CD4-positive, alpha-beta T cell treated with Interleukin-15 for 4 hours (primary cell): ENCODE results near the gene LPCAT3.

Experiments
- DNase-seq: peaks from one replicate; pipeline ENCODE4 v3.0.0-alpha.2; 2020; ENCODE audit warnings: low spot score

Gene LPCAT3

GRCh38 chr12:6996040-6996441, 22.2 kb downstream of the LPCAT3 start:
- no peak for DNase-seq

DNA sequence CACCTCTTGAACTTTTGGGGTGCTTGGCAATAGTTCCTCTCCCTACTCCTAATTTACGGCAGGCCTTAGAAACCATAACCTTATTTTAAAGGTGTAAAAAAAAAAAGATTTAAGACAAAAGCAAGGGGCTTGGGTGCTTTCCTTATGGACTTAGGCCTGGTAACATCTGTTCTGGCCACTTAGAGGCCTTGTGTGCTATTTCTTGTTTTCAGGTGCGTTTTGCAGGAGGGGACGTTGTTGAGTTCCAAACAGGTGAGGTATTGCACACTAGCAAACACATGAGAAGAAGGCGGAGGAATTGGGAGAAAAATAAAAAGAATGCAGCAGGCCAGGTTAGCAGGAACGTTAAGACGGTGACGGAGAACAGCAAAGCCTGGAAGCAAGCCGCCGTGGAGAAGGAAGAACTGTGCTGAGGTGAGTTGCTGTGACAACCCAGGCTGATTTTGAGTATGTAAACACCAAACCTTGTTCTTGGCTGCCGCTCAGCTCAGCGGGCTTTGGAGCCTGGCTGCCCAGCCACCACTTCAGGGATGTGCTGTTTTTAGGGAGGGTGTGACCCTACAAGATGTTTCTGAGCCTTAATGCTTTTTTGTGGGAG, 30.2 kb downstream of the LPCAT3 start:
- no peak for DNase-seq

GRCh38 chr12:6982532-6982931, 35.7 kb downstream of the LPCAT3 start:
- no peak for DNase-seq

- DNase-seq = no peak
Observed at GRCh38 chr12:6981152-6982052, 36.9 kb downstream of the LPCAT3 start.

DNA sequence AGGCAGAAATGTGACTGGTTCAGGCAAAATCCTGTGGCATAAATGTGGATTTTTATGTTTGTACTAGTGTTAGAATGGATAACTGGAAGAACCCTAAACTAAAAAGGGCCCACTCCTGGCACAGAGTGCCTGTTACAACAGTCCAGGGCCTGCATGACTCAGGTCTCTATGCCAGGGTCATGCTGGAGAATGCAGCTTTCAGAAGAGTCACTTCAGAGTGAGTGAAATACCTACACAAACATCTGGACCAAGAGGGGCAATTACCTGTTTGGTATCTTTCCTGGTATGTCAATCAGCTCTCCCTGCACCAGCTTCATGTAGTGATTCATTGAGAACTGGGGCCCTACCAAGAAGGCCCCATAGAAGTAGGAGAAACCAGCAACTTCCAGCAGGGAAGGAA, 37.5 kb downstream of the LPCAT3 start:
- DNase-seq = no peak

GRCh38 chr12:6980075-6980474, 38.2 kb downstream of the LPCAT3 start:
- no peak for DNase-seq

- no peak for DNase-seq
Observed at GRCh38 chr12:6979453-6979852, 38.8 kb downstream of the LPCAT3 start.

DNA sequence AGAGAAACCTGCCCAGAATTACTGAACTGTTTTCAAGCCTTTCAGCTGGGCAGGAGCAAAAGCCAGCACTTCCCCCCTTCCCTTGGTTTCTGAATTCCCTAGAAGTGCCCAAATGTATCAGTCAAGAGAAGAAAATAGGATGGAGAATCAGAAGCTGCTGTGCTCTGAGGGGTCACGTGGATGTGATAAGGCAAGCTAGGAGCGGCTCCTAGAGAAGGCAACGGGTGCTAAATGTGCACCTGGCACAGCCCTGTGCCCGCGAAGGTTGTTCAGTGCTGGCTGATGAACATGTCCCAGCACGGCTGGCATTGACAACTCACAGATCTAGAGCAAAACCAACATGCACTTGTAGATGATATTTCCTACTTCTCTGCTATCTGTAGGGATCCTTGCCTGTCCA, 39.3 kb downstream of the LPCAT3 start:
- DNase-seq = no peak

GRCh38 chr12:6978611-6979011, 39.7 kb downstream of the LPCAT3 start:
- DNase-seq = no peak

- DNase-seq = no peak
Observed at GRCh38 chr12:6978188-6978587, 40.1 kb downstream of the LPCAT3 start.

- no peak for DNase-seq
Observed at GRCh38 chr12:6977653-6978052, 40.6 kb downstream of the LPCAT3 start.

DNA sequence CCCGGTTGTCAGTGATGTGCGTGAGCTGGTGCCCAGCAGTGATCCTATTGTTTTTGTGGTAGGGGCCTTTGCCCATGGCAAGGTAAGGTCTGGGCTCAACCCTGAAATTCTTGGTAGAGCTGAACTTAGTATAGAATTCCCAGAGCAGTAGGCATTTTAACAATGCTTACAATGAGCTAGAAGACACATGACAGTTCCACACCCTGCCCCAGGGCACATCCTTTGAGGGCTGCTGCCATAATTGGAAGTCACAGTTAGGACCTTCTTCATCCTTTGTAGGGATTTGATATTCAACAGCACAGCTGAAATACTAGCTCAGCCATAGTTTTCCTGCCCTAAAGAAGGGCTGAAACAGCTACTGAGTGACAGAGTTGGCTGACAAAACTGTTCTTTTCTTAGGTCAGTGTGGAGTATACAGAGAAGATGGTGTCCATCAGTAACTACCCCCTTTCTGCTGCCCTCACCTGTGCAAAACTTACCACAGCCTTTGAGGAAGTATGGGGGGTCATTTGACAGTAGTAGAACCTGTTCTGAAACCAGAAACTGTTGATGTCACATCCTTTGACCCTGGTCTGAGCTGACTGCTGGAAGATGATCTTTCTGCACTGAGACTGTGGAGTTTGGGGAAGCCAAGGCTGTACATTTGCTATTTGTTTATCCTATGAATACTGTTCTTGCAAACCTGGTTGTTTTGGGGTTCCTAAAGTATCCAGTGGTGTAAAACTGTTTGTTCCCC, 42.8 kb downstream of the LPCAT3 start:
- no peak for DNase-seq

- no peak for DNase-seq
Observed at GRCh38 chr12:6974180-6974579, 44.1 kb downstream of the LPCAT3 start.

DNA sequence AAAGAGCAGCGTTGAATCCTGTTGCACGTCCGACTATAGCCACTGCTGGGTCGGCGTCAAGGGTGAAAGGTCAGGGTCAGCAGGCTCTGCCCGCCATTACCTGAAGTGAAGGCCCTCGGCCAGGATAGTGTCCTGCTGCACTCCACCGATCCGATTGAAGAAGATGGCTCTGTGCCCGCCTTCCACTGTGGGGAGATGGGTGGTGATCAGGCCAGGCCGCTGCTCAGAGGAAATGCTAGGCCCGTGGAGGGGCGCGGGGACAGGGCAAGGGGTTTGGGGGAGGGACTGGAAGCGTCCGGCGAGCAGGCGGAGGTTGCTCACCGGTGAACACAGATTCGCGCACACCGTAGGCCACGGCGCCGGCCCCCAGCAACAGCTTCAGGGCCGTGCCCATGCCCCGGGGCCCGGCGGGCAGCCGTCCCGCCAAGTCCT, 48.2 kb downstream of the LPCAT3 start:
- DNase-seq = no peak

DNA sequence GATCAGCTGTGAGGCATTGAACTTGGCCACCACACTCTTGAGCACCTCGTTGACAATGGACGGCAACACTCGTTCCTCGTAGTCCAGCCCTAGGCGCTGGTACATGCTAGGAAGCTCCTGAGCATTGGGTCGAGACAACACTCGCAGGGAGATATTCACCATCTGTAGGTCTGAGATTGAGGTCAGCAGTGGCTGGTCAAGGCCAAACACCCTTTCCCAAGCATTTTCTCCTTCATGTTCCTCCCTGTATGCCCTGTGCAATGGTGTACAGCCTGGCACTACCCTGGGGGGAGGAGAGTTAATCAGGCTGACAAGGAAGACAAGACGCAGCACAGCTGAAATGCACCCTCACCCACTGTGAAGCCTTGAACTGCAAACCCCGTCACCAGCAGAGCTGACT, 49.9 kb downstream of the LPCAT3 start:
- DNase-seq = no peak

DNA sequence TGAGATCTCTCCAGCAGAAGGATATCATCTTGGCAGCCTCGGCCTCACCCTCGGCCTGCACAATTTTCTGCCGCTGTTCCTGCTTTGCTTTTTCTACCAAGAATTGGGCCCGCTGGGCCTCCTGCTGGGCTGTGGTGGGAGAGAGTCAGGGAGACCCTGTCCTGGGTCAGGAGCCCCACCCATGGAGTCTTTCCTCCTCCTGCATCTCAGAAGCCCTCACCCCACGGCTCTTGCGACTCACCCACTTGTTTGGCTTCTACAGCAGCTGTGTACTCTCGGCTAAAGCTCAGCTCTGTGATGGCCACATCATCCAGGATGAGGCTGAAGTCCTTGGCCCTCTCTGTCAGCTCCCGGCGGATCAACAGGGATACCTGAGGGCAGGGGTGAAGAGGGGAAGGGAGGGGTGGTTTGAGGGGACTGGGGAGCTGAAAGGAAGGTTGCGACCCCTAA, 50.6 kb downstream of the LPCAT3 start:
- DNase-seq = no peak

- no peak for DNase-seq
Observed at GRCh38 chr12:6966351-6966750, 51.9 kb downstream of the LPCAT3 start.

DNA sequence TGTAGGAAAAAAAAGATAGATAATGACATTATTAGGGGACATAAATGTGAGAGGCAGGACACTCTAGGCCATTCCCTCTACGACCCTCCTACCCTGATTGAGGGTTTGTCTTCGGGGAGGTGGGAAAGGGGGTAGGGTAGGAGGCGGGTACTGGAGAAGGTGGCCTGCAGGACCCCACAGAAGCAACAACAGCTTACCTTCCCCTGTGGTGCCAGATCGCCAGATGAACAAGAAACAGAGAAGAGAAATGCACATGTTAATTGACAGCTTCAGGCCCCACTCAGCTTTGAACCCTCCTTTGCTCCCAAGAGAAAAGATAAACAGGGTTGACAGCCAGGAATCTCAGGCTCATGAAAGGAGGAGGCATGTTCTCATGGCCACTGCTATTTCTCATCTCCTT, 52.6 kb downstream of the LPCAT3 start:
- DNase-seq = no peak

DNA sequence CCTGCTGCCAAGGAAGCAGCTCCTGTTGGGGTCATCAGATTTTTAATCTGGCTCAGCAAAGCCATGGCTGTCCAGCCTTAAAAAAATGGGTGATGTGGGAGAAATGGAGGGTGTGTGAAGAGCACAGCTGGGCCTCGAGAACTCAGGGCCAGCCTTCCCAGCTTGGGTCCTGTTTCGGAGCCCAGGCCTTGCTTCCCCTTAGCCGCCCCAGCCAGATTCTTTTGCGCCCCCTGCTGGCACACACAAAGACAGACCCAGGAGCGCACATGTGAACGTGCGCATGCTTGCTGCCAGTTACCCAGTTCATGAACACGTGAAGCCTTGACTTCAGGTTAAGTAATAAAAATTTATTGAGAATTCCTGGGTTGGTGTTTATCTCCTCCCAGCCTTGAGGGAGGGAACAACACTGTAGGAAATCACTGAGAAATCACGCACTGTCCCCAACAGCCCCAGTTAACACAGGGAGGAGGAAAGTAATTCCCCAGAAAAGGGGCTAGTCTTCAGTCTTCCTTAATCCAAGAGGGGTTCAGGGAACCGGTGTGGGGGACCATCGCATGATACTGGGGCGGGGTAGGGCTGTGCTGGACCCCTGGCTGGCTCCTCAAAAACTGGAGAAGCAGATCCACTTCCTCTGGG, 53.1 kb downstream of the LPCAT3 start:
- DNase-seq = peak; percentile 92

GRCh38 chr12:6964605-6965025, 53.7 kb downstream of the LPCAT3 start:
- no peak for DNase-seq

DNA sequence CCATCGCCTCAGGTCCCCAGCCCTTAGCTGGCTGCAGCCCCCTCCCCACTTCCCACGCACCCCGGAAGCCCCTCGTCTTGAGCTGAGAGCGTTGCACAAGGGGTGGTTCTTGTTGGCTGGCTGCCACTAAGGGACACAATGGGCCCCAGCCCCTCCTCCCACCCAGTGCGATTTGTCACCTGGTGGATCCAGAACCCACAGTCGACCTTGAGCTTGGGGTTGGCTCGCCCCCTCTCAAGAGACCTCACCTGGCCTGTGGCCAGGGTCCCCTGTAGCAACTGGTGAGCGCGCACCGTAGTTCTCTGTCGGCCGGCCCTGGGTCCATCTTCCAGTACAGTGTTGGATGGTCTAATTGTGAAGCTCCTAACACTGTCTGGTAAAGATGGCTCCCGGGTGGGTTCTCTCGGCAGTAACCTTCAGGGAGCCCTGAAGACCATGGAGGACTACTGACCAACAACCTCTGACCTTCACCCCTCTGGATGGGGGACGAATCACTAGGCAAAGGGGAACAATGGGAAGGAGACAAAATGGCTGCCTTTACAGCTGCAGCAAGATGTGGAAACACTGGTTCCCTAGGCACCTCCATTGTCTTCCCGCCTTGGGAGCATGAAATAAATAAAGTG, 54.4 kb downstream of the LPCAT3 start:
- DNase-seq = no peak
